K562 (cell line): ENCODE results near the gene C19orf85. TPM values are rescaled to one million over a fixed set of nuclear protein-coding genes. Genes with fewer than 3 reads are reported as not detected.

Experiments used
- ARHGAP35 ChIP-seq: fragments of 450-650 bp; IDR thresholded peaks from 2 replicates; pipeline ENCODE4 v1.6.1; 2018; ENCODE audit not compliant: partially characterized antibody
- CBFA2T3 ChIP-seq: fragments of 450-650 bp; IDR thresholded peaks from 2 replicates; pipeline ENCODE4 v1.6.1; 2017
- CBX2 ChIP-seq: fragments of 200-600 bp; sonication (generic); IDR thresholded peaks from one replicate; pipeline ENCODE4 v1.6.1; 2012; ENCODE audit warnings: mild to moderate bottlenecking, low read length, inconsistent platforms; ENCODE audit not compliant: insufficient read depth, poor library complexity, severe bottlenecking
- CBX5 ChIP-seq: IDR thresholded peaks from 2 replicates; pipeline ENCODE4 v1.6.1; 2014; ENCODE audit warnings: low read depth, borderline replicate concordance
- CBX8 ChIP-seq: fragments of 200-600 bp; sonication (generic); IDR thresholded peaks from 2 replicates; pipeline ENCODE4 v1.6.1; 2012; ENCODE audit warnings: borderline replicate concordance, mixed run types, low read depth, mild to moderate bottlenecking, moderate library complexity, mixed read lengths, low read length, control low read depth, inconsistent platforms; ENCODE audit not compliant: poor library complexity, severe bottlenecking; ENCODE audit errors: extremely low read depth
- ETV5 ChIP-seq: sonication (generic); formaldehyde crosslinking; IDR thresholded peaks from 2 replicates; pipeline ENCODE4 v1.4.0; 2020; ENCODE audit warnings: low read depth, mild to moderate bottlenecking, missing genetic modification reagents
- HBP1 ChIP-seq: fragments of 450-650 bp; formaldehyde crosslinking; IDR thresholded peaks from 2 replicates; pipeline ENCODE4 v1.4.0; 2022; ENCODE audit warnings: missing genetic modification characterization
- HOXB6 ChIP-seq: fragments of 250-450 bp; sonication (Bioruptor Pico); IDR thresholded peaks from 2 replicates; pipeline ENCODE4 v1.5.1; 2022; ENCODE audit warnings: mild to moderate bottlenecking, borderline replicate concordance
- MCM7 ChIP-seq, 2 experiments: fragments of 450-650 bp; IDR thresholded peaks; 2 replicates each; pipeline ENCODE4 v1.6.1; 2016 to 2018
- MNT ChIP-seq, 2 experiments: fragments of 450-650 bp; conservative IDR thresholded peaks; 2 replicates each; pipeline ENCODE4 v1.6.1; 2017; ENCODE audit warnings: mild to moderate bottlenecking in 2 of 2, moderate library complexity in 2 of 2
- RBBP5 ChIP-seq: fragments of 200-600 bp; sonication (generic); IDR thresholded peaks from 2 replicates; pipeline ENCODE4 v1.6.1; 2012; ENCODE audit warnings: borderline replicate concordance, mild to moderate bottlenecking, low read length, control low read depth, inconsistent platforms; ENCODE audit not compliant: insufficient read depth, poor library complexity, severe bottlenecking
- SETDB1 ChIP-seq: IDR thresholded peaks from one replicate; pipeline ENCODE4 v1.6.1; 2012; ENCODE audit warnings: low read length, control low read depth, inconsistent platforms
- SLC30A9 ChIP-seq: fragments of 250-450 bp; sonication (Bioruptor Pico); IDR thresholded peaks from 2 replicates; pipeline ENCODE4 v1.8.0; 2022; ENCODE audit warnings: mild to moderate bottlenecking, moderate library complexity
- SOX6 ChIP-seq: fragments of 450-650 bp; IDR thresholded peaks from 2 replicates; pipeline ENCODE4 v1.6.1; 2014; ENCODE audit warnings: mild to moderate bottlenecking
- TEAD4 ChIP-seq, 2 experiments: sonication (generic) in 1 of 2; formaldehyde crosslinking in 1 of 2; IDR thresholded peaks; 2 replicates each; pipeline versions ENCODE4 v1.6.1 to v1.8.0; 2012 to 2022; ENCODE audit warnings: borderline replicate concordance in 1 of 2, inconsistent platforms in 1 of 2, low read length in 1 of 2, mild to moderate bottlenecking in 1 of 2, missing genetic modification reagents in 1 of 2
- TFAP4 ChIP-seq: sonication (generic); formaldehyde crosslinking; IDR thresholded peaks from 2 replicates; pipeline ENCODE4 v1.8.0; 2022; ENCODE audit warnings: missing genetic modification reagents, mild to moderate bottlenecking, moderate library complexity, borderline replicate concordance
- YY1 ChIP-seq, 3 experiments: IDR thresholded peaks; 2 replicates each; pipeline ENCODE4 v1.6.1; 2011; ENCODE audit warnings: low read length in 2 of 3, mild to moderate bottlenecking in 2 of 3, moderate library complexity in 2 of 3, borderline replicate concordance in 1 of 3, control low read depth in 1 of 3, low read depth in 1 of 3; ENCODE audit not compliant: insufficient read depth in 3 of 3, insufficient replicate concordance in 2 of 3, control insufficient read depth in 1 of 3, insufficient read length in 1 of 3; ENCODE audit errors: extremely low read depth in 1 of 3
- ZBTB9 ChIP-seq: fragments of 450-650 bp; formaldehyde crosslinking; IDR thresholded peaks from 2 replicates; pipeline ENCODE4 v1.4.0; 2020; ENCODE audit warnings: mild to moderate bottlenecking, moderate library complexity
- ZC3H8 ChIP-seq: fragments of 450-650 bp; IDR thresholded peaks from 2 replicates; pipeline ENCODE4 v1.6.1; 2017
- ZFP36 ChIP-seq: fragments of 150-350 bp; IDR thresholded peaks from 2 replicates; pipeline ENCODE4 v1.6.1; 2018; ENCODE audit warnings: low read length, low read depth; ENCODE audit not compliant: partially characterized antibody
- polyA plus RNA-seq, 8 experiments: library from polyadenylated mRNA; depleted of rRNA in 4 of 8; stranded (reverse) in 5 of 8; unstranded in 3 of 8; fragments of >200 nt; fragmentation: Nextera tagmentation in 2 of 8; fragmentation: Illumina TruSeq in 1 of 8; extraction: Ambion mirVana in 2 of 8; extraction: Trizol in 1 of 8; gene quantifications; 2 replicates each; pipeline versions ENCODE4 v1.2.1 to v1.2.3, GENCODE V29; 2011 to 2014; ENCODE audit warnings: inconsistent platforms in 1 of 8, missing spikeins in 1 of 8
- total RNA-seq, 7 experiments: library from RNA; depleted of rRNA in 6 of 7; stranded (reverse); fragments of >200 nt in 6 of 7; fragmentation: Illumina TruSeq in 2 of 7; extraction: Trizol in 2 of 7; gene quantifications; 2 replicates each; pipeline versions ENCODE4 v1.2.1 to v1.2.3, GENCODE V29; 2011 to 2021; ENCODE audit warnings: low replicate concordance in 1 of 7

C19orf85 gene
- total and polyA plus RNA-seq, 9 of the 15 experiments (the other 6 are each of a cell fraction or from before 2014, with no cell fraction given) = not detected

GRCh38 chr19:55467236-55468053 is 2.9 kb upstream of the C19orf85 start (continued):
- TF ChIP-seq SOX6 = peak; percentile 88
- TF ChIP-seq TEAD4 (IDR thresholded peaks at IDR 0.05; ENCODE audit: low read length) = peak; percentile 85
- TF ChIP-seq TEAD4 (CRISPR knock-in tag; IDR thresholded peaks at IDR 0.05; ENCODE audit: borderline replicate concordance) = no peak
- TF ChIP-seq RBBP5 = peak; percentile 68
- no peak for TF ChIP-seq MCM7 (IDR thresholded peaks at IDR 0.05)
- TF ChIP-seq HOXB6 (CRISPR knock-in tag) = no peak
- TF ChIP-seq ARHGAP35 = no peak
- TF ChIP-seq ETV5 (CRISPR knock-in tag) = no peak
- no peak for TF ChIP-seq CBX8
- no peak for TF ChIP-seq SETDB1
- peak; percentile 77; the same call in 1 of the 2 replicates for TF ChIP-seq TFAP4
- TF ChIP-seq ZC3H8 = no peak; the same call in 1 of the 2 replicates
- no peak for TF ChIP-seq SLC30A9 (CRISPR knock-in tag)
- peak; percentile 83 to 86 for TF ChIP-seq MNT (conservative IDR thresholded peaks at IDR 0.05)
- TF ChIP-seq CBX2 = no peak
- peak; percentile 73; the same call in 1 of the 2 replicates for TF ChIP-seq ZBTB9 (CRISPR knock-in tag)
- TF ChIP-seq CBX5 = no peak
- TF ChIP-seq ZFP36 = peak; percentile 36
- TF ChIP-seq CBFA2T3 = peak; percentile 95
- no peak for TF ChIP-seq HBP1 (CRISPR knock-in tag)
- peak in 2 of 3 experiments; percentile 44 to 46 for TF ChIP-seq YY1 (IDR thresholded peaks at IDR 0.05; ENCODE audit: borderline replicate concordance in 1 of 3, control insufficient read depth in 1 of 3, extremely low read depth in 1 of 3, insufficient read depth in 3 of 3, insufficient read length in 1 of 3, insufficient replicate concordance in 2 of 3, low read depth in 1 of 3, low read length in 2 of 3)
